SK-N-SH (cell line): ENCODE results near the gene EVA1A. TPM values are rescaled to one million over a fixed set of nuclear protein-coding genes. Genes with fewer than 3 reads are reported as not detected.

Experiments
- CTCF ChIA-PET: fragments of 300-600, 350-600 bp; formaldehyde crosslinking; extraction: SDS; loops from one replicate; lab custom pipeline; 2021; lab: Yijun Ruan, JAX
- POLR2A ChIA-PET: fragments of 350-600 bp; sonication (Branson Sonifier 250); formaldehyde crosslinking; extraction: SDS; loops from one replicate; lab custom pipeline; 2020; ENCODE audit warnings: antibody characterized with exemption, inconsistent platforms; lab: Yijun Ruan, JAX
- DNase-seq: peaks from one replicate; pipeline ENCODE4 v3.0.0; 2012
- H2AFZ ChIP-seq: fragments of 200-600 bp; sonication (generic); 2 replicates; pipeline ENCODE4 v1.8.1; 2016; ENCODE audit warnings: antibody characterized with exemption, mild to moderate bottlenecking, low read depth
- H3F3A ChIP-seq: fragments of 200-600 bp; sonication (generic); replicated peaks from 2 replicates; pipeline ENCODE3; 2016; ENCODE audit warnings: antibody characterized with exemption, mild to moderate bottlenecking; ENCODE audit not compliant: insufficient read depth
- H3K27ac ChIP-seq, 2 experiments: fragments of 200-500 bp in 1 of 2; fragments of 200-600 bp in 1 of 2; sonication (Bioruptor generic) in 1 of 2; sonication (generic), shearing (Covaris generic) in 1 of 2; 2 replicates each; pipeline versions ENCODE4 v1.5.1 to v1.6.1; 2014 to 2016; ENCODE audit warnings: low read depth in 2 of 2, inconsistent platforms in 1 of 2, low read length in 1 of 2, mild to moderate bottlenecking in 1 of 2, mixed read lengths in 1 of 2
- H3K27me3 ChIP-seq: fragments of 200-600 bp; sonication (generic), shearing (Covaris generic); 2 replicates; pipeline ENCODE4 v1.6.1; 2016; ENCODE audit warnings: mixed run types; ENCODE audit not compliant: insufficient read depth
- H3K36me3 ChIP-seq, 2 experiments: fragments of 200-500 bp in 1 of 2; fragments of 200-600 bp in 1 of 2; sonication (Bioruptor generic) in 1 of 2; sonication (generic) in 1 of 2; replicated peaks in 1 of 2; 2 replicates each; pipeline versions ENCODE3 to v1.5.1; 2014 to 2016; ENCODE audit warnings: low read length in 1 of 2, mild to moderate bottlenecking in 1 of 2; ENCODE audit not compliant: insufficient read depth in 2 of 2, control insufficient read depth in 1 of 2
- H3K4me1 ChIP-seq, 2 experiments: fragments of 200-500 bp in 1 of 2; fragments of 200-600 bp in 1 of 2; sonication (Bioruptor generic) in 1 of 2; sonication (generic), shearing (Covaris generic) in 1 of 2; 2 replicates each; pipeline versions ENCODE4 v1.5.1 to v1.6.1; 2014 to 2016; ENCODE audit warnings: low read depth in 1 of 2, low read length in 1 of 2, mixed run types in 1 of 2; ENCODE audit not compliant: insufficient read depth in 2 of 2, control insufficient read depth in 1 of 2
- H3K4me2 ChIP-seq: fragments of 200-600 bp; sonication (generic), shearing (Covaris generic); 2 replicates; pipeline ENCODE4 v1.6.1; 2017; ENCODE audit warnings: mixed run types
- H3K4me3 ChIP-seq, 2 experiments: fragments of 200-500 bp in 1 of 2; fragments of 200-600 bp in 1 of 2; sonication (Bioruptor generic) in 1 of 2; sonication (generic), shearing (Covaris generic) in 1 of 2; 2 replicates each; pipeline versions ENCODE4 v1.5.1 to v1.8.1; 2014 to 2016; ENCODE audit warnings: low read depth in 2 of 2, inconsistent platforms in 1 of 2, low read length in 1 of 2, mild to moderate bottlenecking in 1 of 2, mixed read lengths in 1 of 2, moderate library complexity in 1 of 2
- H3K79me2 ChIP-seq: fragments of 200-600 bp; sonication (generic); 2 replicates; pipeline ENCODE4 v1.8.1; 2017; ENCODE audit warnings: mild to moderate bottlenecking; ENCODE audit not compliant: insufficient read depth
- H3K9ac ChIP-seq: fragments of 200-600 bp; sonication (generic); 2 replicates; pipeline ENCODE4 v1.6.1; 2017; ENCODE audit warnings: mixed run types
- H3K9me2 ChIP-seq: fragments of 200-600 bp; sonication (generic); 2 replicates; pipeline ENCODE4 v1.6.1; 2017; ENCODE audit warnings: mixed run types
- H3K9me3 ChIP-seq: fragments of 200-600 bp; sonication (generic); 2 replicates; pipeline ENCODE4 v1.6.1; 2017; ENCODE audit warnings: mixed run types, mild to moderate bottlenecking, moderate library complexity
- H4K20me1 ChIP-seq: fragments of 200-600 bp; sonication (generic); 2 replicates; pipeline ENCODE4 v1.6.1; 2017; ENCODE audit warnings: mild to moderate bottlenecking, mixed run types; ENCODE audit not compliant: insufficient read depth
- EZH2phosphoT487 ChIP-seq: fragments of 200-600 bp; sonication (generic); IDR thresholded peaks from 2 replicates; pipeline ENCODE4 v1.6.1; 2017; ENCODE audit warnings: low read depth, mixed run types, mild to moderate bottlenecking, antibody characterized with exemption, moderate library complexity, borderline replicate concordance
- FOSL2 ChIP-seq: IDR thresholded peaks from 2 replicates; pipeline ENCODE4 v1.4.0; 2012; ENCODE audit warnings: low read depth, mild to moderate bottlenecking, moderate library complexity, borderline replicate concordance
- FOXJ3 ChIP-seq: sonication (generic); formaldehyde crosslinking; IDR thresholded peaks from 2 replicates; pipeline ENCODE4 v1.5.1; 2020; ENCODE audit warnings: mild to moderate bottlenecking, missing genetic modification reagents
- GATA2 ChIP-seq: sonication (generic); formaldehyde crosslinking; IDR thresholded peaks from 2 replicates; pipeline ENCODE4 v1.5.0; 2020; ENCODE audit warnings: mild to moderate bottlenecking, missing genetic modification reagents
- JUND ChIP-seq: IDR thresholded peaks from 2 replicates; pipeline ENCODE4 v1.4.0; 2012
- MEF2A ChIP-seq: IDR thresholded peaks from 2 replicates; pipeline ENCODE4 v1.4.0; 2012; ENCODE audit warnings: low read depth, borderline replicate concordance
- POLR2AphosphoS5 ChIP-seq: IDR thresholded peaks from 2 replicates; pipeline ENCODE4 v1.6.1; 2012; ENCODE audit warnings: low read depth, low read length
- RAD21 ChIP-seq: IDR thresholded peaks from 2 replicates; pipeline ENCODE4 v1.6.1; 2012; ENCODE audit warnings: mild to moderate bottlenecking, low read length
- TAF1 ChIP-seq: IDR thresholded peaks from 2 replicates; pipeline ENCODE4 v1.6.1; 2012; ENCODE audit warnings: low read depth, mild to moderate bottlenecking, low read length, moderate library complexity, borderline replicate concordance
- TEAD4 ChIP-seq: IDR thresholded peaks from 2 replicates; pipeline ENCODE4 v1.4.0; 2012; ENCODE audit warnings: mild to moderate bottlenecking, borderline replicate concordance; ENCODE audit not compliant: insufficient read depth
- WGBS: methylation state at CpG from one replicate; pipeline ENCODE4 v1.1.6; 2017; ENCODE audit warnings: low lambda C conversion rate; 5-methylcytosine and 5-hydroxymethylcytosine counted together
- polyA plus RNA-seq, 3 experiments: library from polyadenylated mRNA; depleted of rRNA; stranded (reverse); fragments of >200 nt; gene quantifications; 2 replicates each; pipeline ENCODE4 v1.2.3, GENCODE V29; 2012
- TF ChIP-seq, protein P1 (sequence below): IDR thresholded peaks from 2 replicates; pipeline ENCODE4; 2012
- TF ChIP-seq, protein P2 (sequence below): fragments of 150-350 bp; IDR thresholded peaks from 2 replicates; pipeline ENCODE4 v1.6.1; 2017; ENCODE audit warnings: antibody characterized with exemption, low read length, low read depth, borderline replicate concordance
- TF ChIP-seq, protein P3 (sequence below): IDR thresholded peaks from 2 replicates; pipeline ENCODE4 v1.4.0; 2012; ENCODE audit warnings: low read depth, borderline replicate concordance
- TF ChIP-seq, protein P4 (sequence below): IDR thresholded peaks from 2 replicates; pipeline ENCODE4 v1.6.1; 2012; ENCODE audit warnings: mild to moderate bottlenecking, low read depth, low read length, moderate library complexity

EVA1A gene
- polyA plus RNA-seq, 1 of the 3 experiments (the other 2 are of a cell fraction) = 93.0 TPM

DNA sequence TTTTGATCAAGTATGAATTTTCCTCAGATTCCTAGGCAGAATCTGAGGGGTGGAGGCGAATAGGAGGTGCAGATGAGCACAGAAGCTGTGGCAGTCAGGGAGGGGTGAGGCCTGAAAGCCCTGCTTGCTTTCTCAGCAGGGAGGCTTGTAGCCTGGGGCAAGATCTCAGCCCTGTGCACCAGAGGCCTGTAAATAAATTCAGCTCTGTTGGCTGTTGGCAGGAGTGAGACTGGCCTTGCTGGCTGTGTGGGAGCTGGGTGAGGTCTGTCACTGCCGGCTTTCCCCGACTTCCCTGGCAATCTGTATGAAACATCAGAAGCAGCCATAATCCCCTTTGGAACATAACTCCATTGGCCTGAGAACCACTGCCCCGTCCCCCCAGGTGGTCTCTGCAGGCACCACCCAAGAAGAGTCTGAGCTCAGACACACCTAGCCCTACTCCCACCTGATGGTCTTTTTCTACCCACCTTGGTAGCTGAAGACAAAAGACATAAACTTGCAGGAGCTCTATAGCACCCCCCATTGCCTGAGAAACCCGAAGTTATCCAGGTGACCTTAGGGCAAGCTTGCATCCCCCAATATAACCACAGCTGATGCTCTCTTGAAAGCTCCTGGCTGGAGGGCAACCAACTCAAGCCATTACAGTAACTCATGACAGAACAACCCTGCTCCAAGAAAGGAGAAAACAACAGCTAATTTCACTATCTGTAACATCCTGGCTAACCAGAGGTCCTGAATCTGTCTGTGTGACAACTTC, 32.3 kb downstream of the EVA1A start:
- POLR2A ChIA-PET = no interaction called here
- CTCF ChIA-PET = interaction anchor here (2.3 to 2.8 kb wide), 2 partner anchors 63 to 100 kb away, joined by 6 to 9 read pairs; no protein-coding TSS in a partner anchor
- peaks cover 97% of the 10 kb centered on the region for H4K20me1 ChIP-seq

DNA sequence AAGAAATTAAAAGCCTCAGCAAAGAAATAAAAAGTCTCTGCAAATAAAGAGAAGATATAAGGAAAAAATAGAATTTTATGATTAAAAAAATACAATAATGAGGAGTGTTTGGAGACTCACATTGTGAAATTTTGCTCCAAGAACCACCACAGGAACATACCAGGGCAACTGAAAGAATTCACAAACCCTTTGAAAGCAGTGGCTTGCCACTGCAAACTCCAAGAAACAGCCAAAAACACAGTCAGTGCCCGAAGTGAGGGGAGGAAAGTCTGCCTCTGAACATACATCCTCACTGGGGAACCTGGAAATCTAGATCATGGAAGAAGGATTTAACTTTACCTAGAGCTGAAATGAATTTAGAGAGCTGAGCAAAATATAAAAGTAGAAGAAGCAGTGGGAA, 33.1 kb downstream of the EVA1A start:
- Histone ChIP-seq H3K4me1 (peaks cover 8 to 19% of the 10 kb centered on the region in 2 experiments; a peak in 3 of 4 replicates), H3K9me3 (no peaks in the 10 kb centered on the region), H3K4me3 (no peak overlapping the region), H2AFZ (no peak overlapping the region), H3K79me2 (peaks cover 98% of the 10 kb centered on the region), H3F3A (peaks cover 18% of the 10 kb centered on the region), H3K9me2 (no peaks in the 10 kb centered on the region), H3K27me3 (no peaks in the 10 kb centered on the region), H3K4me2 (no peak overlapping the region), H4K20me1 (peaks cover 97% of the 10 kb centered on the region), H3K36me3 (peaks cover 5 to 35% of the 10 kb centered on the region in 2 experiments), H3K27ac (no peak overlapping the region)
- WGBS = 77% methylated on average over 1 of the region's 1 CpG
- no peak for DNase-seq
- ChIA-PET POLR2A (no interaction called here), CTCF (interaction anchor here (2.3 to 2.8 kb wide), 2 partner anchors 62 to 100 kb away, joined by 6 to 9 read pairs; no protein-coding TSS in a partner anchor)
- no peak for TF ChIP-seq GATA2 (CRISPR knock-in tag)
- no peak for TF ChIP-seq POLR2AphosphoS5
- no peak for TF ChIP-seq FOXJ3 (CRISPR knock-in tag)
- TF ChIP-seq MEF2A = no peak
- TF ChIP-seq, protein P1, sequence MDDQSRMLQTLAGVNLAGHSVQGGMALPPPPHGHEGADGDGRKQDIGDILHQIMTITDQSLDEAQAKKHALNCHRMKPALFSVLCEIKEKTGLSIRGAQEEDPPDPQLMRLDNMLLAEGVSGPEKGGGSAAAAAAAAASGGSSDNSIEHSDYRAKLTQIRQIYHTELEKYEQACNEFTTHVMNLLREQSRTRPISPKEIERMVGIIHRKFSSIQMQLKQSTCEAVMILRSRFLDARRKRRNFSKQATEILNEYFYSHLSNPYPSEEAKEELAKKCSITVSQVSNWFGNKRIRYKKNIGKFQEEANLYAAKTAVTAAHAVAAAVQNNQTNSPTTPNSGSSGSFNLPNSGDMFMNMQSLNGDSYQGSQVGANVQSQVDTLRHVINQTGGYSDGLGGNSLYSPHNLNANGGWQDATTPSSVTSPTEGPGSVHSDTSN = no peak
- no peak for TF ChIP-seq RAD21
- no peak for TF ChIP-seq JUND
- no peak for TF ChIP-seq TAF1
- TF ChIP-seq FOSL2 = no peak
- no peak for TF ChIP-seq TEAD4
- TF ChIP-seq, protein P2, sequence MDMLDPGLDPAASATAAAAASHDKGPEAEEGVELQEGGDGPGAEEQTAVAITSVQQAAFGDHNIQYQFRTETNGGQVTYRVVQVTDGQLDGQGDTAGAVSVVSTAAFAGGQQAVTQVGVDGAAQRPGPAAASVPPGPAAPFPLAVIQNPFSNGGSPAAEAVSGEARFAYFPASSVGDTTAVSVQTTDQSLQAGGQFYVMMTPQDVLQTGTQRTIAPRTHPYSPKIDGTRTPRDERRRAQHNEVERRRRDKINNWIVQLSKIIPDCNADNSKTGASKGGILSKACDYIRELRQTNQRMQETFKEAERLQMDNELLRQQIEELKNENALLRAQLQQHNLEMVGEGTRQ = no peak
- TF ChIP-seq, protein P3, sequence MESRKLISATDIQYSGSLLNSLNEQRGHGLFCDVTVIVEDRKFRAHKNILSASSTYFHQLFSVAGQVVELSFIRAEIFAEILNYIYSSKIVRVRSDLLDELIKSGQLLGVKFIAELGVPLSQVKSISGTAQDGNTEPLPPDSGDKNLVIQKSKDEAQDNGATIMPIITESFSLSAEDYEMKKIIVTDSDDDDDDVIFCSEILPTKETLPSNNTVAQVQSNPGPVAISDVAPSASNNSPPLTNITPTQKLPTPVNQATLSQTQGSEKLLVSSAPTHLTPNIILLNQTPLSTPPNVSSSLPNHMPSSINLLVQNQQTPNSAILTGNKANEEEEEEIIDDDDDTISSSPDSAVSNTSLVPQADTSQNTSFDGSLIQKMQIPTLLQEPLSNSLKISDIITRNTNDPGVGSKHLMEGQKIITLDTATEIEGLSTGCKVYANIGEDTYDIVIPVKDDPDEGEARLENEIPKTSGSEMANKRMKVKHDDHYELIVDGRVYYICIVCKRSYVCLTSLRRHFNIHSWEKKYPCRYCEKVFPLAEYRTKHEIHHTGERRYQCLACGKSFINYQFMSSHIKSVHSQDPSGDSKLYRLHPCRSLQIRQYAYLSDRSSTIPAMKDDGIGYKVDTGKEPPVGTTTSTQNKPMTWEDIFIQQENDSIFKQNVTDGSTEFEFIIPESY = no peak
- TF ChIP-seq, protein P4, sequence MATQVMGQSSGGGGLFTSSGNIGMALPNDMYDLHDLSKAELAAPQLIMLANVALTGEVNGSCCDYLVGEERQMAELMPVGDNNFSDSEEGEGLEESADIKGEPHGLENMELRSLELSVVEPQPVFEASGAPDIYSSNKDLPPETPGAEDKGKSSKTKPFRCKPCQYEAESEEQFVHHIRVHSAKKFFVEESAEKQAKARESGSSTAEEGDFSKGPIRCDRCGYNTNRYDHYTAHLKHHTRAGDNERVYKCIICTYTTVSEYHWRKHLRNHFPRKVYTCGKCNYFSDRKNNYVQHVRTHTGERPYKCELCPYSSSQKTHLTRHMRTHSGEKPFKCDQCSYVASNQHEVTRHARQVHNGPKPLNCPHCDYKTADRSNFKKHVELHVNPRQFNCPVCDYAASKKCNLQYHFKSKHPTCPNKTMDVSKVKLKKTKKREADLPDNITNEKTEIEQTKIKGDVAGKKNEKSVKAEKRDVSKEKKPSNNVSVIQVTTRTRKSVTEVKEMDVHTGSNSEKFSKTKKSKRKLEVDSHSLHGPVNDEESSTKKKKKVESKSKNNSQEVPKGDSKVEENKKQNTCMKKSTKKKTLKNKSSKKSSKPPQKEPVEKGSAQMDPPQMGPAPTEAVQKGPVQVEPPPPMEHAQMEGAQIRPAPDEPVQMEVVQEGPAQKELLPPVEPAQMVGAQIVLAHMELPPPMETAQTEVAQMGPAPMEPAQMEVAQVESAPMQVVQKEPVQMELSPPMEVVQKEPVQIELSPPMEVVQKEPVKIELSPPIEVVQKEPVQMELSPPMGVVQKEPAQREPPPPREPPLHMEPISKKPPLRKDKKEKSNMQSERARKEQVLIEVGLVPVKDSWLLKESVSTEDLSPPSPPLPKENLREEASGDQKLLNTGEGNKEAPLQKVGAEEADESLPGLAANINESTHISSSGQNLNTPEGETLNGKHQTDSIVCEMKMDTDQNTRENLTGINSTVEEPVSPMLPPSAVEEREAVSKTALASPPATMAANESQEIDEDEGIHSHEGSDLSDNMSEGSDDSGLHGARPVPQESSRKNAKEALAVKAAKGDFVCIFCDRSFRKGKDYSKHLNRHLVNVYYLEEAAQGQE = no peak
- TF ChIP-seq EZH2phosphoT487 = no peak
- TF ChIP-seq, all 33 proteins: peak for 0
- H3K9ac ChIP-seq = no peak overlapping the region

More for the DNA sequence above, 32.3 kb downstream of the EVA1A start:
- H3K4me3 ChIP-seq = no peak overlapping the region; a peak in 1 of 4 replicates
- H3K9me2 ChIP-seq = no peaks in the 10 kb centered on the region
- H3K79me2 ChIP-seq = peaks cover 98% of the 10 kb centered on the region
- DNase-seq = no peak
- no peaks in the 10 kb centered on the region for H3K27me3 ChIP-seq
- WGBS = 40% methylated on average over 3 of the region's 5 CpGs
- H3K4me1 ChIP-seq = peaks cover 8 to 19% of the 10 kb centered on the region in 2 experiments; a peak in 3 of 4 replicates
- TF ChIP-seq, protein P2 = no peak
- TF ChIP-seq MEF2A (no peak), GATA2 (CRISPR knock-in tag) (no peak), FOXJ3 (CRISPR knock-in tag) (no peak)
- no peak overlapping the region for H3K4me2 ChIP-seq
- H3K9ac ChIP-seq = no peak overlapping the region
- H2AFZ ChIP-seq = no peak overlapping the region
- no peak overlapping the region for H3K27ac ChIP-seq
- H3K9me3 ChIP-seq = no peaks in the 10 kb centered on the region
- H3K36me3 ChIP-seq = peaks cover 4 to 34% of the 10 kb centered on the region in 2 experiments
- H3F3A ChIP-seq = peaks cover 11% of the 10 kb centered on the region
